Panc1 (cell line): ENCODE results near the gene PIWIL1.

Source experiments
- CTCF ChIP-seq: fragments of 450-650 bp; IDR thresholded peaks from 2 replicates; pipeline ENCODE4 v1.5.1; 2017; ENCODE audit warnings: mild to moderate bottlenecking
- POLR2AphosphoS5 ChIP-seq: IDR thresholded peaks from 2 replicates; pipeline ENCODE4 v1.6.1; 2012; ENCODE audit warnings: mild to moderate bottlenecking, low read depth, low read length, moderate library complexity
- TCF7L2 ChIP-seq: IDR thresholded peaks from 2 replicates; pipeline ENCODE4 v1.6.1; 2011; ENCODE audit warnings: mild to moderate bottlenecking, low read depth, low read length, inconsistent platforms

GRCh38 chr12:130350715-130351114 is 13.0 kb downstream of the PIWIL1 start:
- TF ChIP-seq CTCF: no peak
- TF ChIP-seq TCF7L2: no peak
- TF ChIP-seq POLR2AphosphoS5: no peak
